Osteocyte (in vitro differentiated cells): ENCODE data around the gene KDM2B. TPM values are rescaled to one million over a fixed set of nuclear protein-coding genes. Genes with fewer than 3 reads are reported as not detected.

Source experiments
- DNase-seq: peaks from one replicate; pipeline ENCODE4 v3.0.0; 2021; ENCODE audit warnings: mixed read lengths; ENCODE audit not compliant: unreplicated experiment; ENCODE audit errors: extremely low spot score
- H3K27ac Mint-ChIP-seq: one replicate; pipeline ENCODE4 v1.8.0; 2021; ENCODE audit warnings: mild to moderate bottlenecking, mixed read lengths; ENCODE audit not compliant: unreplicated experiment
- H3K27me3 Mint-ChIP-seq: one replicate; pipeline ENCODE4 v1.8.0; 2021; ENCODE audit warnings: mixed read lengths; ENCODE audit not compliant: unreplicated experiment
- H3K36me3 Mint-ChIP-seq: one replicate; pipeline ENCODE4 v1.8.0; 2021; ENCODE audit warnings: mixed read lengths; ENCODE audit not compliant: unreplicated experiment
- H3K4me1 Mint-ChIP-seq: one replicate; pipeline ENCODE4 v1.8.0; 2021; ENCODE audit warnings: mixed read lengths; ENCODE audit not compliant: unreplicated experiment
- H3K4me3 Mint-ChIP-seq: one replicate; pipeline ENCODE4 v1.8.0; 2021; ENCODE audit warnings: mild to moderate bottlenecking, moderate library complexity, mixed read lengths; ENCODE audit not compliant: unreplicated experiment
- H3K9me3 Mint-ChIP-seq: one replicate; pipeline ENCODE4 v1.8.0; 2021; ENCODE audit warnings: mixed read lengths; ENCODE audit not compliant: unreplicated experiment
- total RNA-seq: library from RNA; stranded (reverse); gene quantifications from 2 replicates; pipeline ENCODE4 v1.2.1, GENCODE V29; 2021
- TF ChIP-seq, protein P1 (sequence below): fragments of 200-600 bp; sonication (generic); IDR thresholded peaks from 2 replicates; pipeline ENCODE4 v1.5.0; 2021; ENCODE audit warnings: antibody characterized with exemption, mild to moderate bottlenecking, moderate library complexity

KDM2B gene
- total RNA-seq, 1 donor from 2014 or later: 31.9 TPM

DNA sequence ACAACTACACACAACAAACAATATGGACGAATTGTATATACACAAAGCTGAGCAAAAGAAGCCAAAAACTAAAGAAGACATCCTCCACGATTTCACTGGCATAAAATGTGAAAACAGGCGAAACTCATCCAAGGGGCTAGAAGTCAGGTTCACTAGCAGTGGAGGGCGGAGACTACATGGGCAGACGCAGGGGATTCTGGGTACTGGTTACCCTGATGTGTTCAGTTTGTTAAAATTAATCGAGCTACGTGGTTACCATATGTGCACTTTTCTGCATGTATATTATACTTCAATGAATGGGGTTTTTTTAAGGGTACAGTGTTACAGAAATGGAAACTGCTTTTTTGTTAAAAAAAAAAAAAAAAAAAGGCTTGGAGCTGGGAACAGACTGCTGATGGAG is 12.3 kb downstream of the KDM2B start:
- DNase-seq: no peak
- no peaks in the 10 kb centered on the region for H3K9me3 Mint-ChIP-seq
- no peaks in the 10 kb centered on the region for H3K27me3 Mint-ChIP-seq
- H3K36me3 Mint-ChIP-seq: peaks cover 10% of the 10 kb centered on the region
- no peak overlapping the region for H3K27ac Mint-ChIP-seq
- H3K4me3 Mint-ChIP-seq: no peak overlapping the region
- H3K4me1 Mint-ChIP-seq: peaks cover 5% of the 10 kb centered on the region
- TF ChIP-seq, protein P1, sequence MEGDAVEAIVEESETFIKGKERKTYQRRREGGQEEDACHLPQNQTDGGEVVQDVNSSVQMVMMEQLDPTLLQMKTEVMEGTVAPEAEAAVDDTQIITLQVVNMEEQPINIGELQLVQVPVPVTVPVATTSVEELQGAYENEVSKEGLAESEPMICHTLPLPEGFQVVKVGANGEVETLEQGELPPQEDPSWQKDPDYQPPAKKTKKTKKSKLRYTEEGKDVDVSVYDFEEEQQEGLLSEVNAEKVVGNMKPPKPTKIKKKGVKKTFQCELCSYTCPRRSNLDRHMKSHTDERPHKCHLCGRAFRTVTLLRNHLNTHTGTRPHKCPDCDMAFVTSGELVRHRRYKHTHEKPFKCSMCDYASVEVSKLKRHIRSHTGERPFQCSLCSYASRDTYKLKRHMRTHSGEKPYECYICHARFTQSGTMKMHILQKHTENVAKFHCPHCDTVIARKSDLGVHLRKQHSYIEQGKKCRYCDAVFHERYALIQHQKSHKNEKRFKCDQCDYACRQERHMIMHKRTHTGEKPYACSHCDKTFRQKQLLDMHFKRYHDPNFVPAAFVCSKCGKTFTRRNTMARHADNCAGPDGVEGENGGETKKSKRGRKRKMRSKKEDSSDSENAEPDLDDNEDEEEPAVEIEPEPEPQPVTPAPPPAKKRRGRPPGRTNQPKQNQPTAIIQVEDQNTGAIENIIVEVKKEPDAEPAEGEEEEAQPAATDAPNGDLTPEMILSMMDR: no peak

GRCh38 chr12:121565076-121565475 is 15.7 kb downstream of the KDM2B start:
- DNase-seq: no peak
- TF ChIP-seq, protein P1: no peak
- H3K9me3 Mint-ChIP-seq: no peaks in the 10 kb centered on the region
- H3K36me3 Mint-ChIP-seq: peaks cover 3% of the 10 kb centered on the region
- peaks cover 5% of the 10 kb centered on the region for H3K4me1 Mint-ChIP-seq
- no peaks in the 10 kb centered on the region for H3K27me3 Mint-ChIP-seq
- H3K4me3 Mint-ChIP-seq: no peak overlapping the region
- H3K27ac Mint-ChIP-seq: no peak overlapping the region

DNA sequence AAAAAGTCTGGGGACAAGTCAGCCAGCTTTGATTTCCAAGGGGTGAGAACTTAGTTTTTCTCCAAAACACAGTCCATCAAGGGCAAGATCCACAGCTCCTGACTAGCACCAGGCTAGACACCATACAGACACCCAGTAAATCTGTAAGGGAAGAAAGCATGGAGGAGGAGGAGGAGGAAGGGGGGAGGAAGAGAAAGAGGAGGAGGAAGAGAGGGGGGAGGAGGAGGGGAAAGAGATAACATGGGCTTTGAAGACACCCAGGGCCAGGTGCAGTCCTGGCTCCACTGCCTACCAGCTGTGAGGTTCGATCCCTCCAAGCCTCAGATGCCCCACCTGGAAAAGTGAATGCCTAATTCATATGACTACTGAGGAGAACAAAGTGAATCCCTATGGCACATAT is 18.3 kb downstream of the KDM2B start:
- TF ChIP-seq, protein P1: no peak
- no peak for DNase-seq
- Mint-ChIP-seq H3K27ac (no peak overlapping the region), H3K36me3 (peaks cover 3% of the 10 kb centered on the region), H3K4me3 (no peak overlapping the region), H3K4me1 (peaks cover 5% of the 10 kb centered on the region), H3K9me3 (no peaks in the 10 kb centered on the region), H3K27me3 (no peaks in the 10 kb centered on the region)

DNA sequence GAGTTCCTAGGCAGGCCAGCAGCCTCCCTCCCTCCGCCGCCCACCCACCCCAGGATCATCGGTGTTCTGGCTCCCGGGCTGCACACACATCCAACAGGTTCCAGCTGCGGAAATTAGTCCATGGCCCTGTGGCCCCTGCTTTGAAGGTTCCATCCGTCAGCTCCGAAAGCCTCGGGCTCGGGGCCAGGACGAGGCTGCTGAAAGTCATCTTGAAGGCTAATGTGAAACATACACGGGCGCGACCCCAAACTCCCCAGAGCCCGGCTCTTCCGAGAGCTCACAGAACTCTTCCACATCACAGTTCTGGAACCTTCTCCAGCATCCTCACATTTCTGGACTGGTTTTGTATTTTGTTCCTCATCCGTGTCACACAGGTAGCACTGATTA is 19.8 kb downstream of the KDM2B start:
- no peaks in the 10 kb centered on the region for H3K27me3 Mint-ChIP-seq
- peaks cover 5% of the 10 kb centered on the region for H3K4me1 Mint-ChIP-seq
- no peak overlapping the region for H3K4me3 Mint-ChIP-seq
- H3K36me3 Mint-ChIP-seq: peaks cover 3% of the 10 kb centered on the region
- no peak for DNase-seq
- H3K27ac Mint-ChIP-seq: no peak overlapping the region
- no peaks in the 10 kb centered on the region for H3K9me3 Mint-ChIP-seq
- TF ChIP-seq, protein P1: no peak

GRCh38 chr12:121560392-121561008 is 20.3 kb downstream of the KDM2B start:
- TF ChIP-seq, protein P1: no peak
- H3K4me3 Mint-ChIP-seq: no peak overlapping the region
- H3K36me3 Mint-ChIP-seq: peaks cover 3% of the 10 kb centered on the region
- H3K27ac Mint-ChIP-seq: no peak overlapping the region
- DNase-seq: no peak
- H3K4me1 Mint-ChIP-seq: peaks cover 5% of the 10 kb centered on the region
- H3K27me3 Mint-ChIP-seq: no peaks in the 10 kb centered on the region
- no peaks in the 10 kb centered on the region for H3K9me3 Mint-ChIP-seq
